Activated CD4-positive, alpha-beta T cell treated with anti-CD3 and anti-CD28 coated beads for 1 hour (primary cell): ENCODE measurements around the gene PFN4.
A peak's percentile ranks its signal among the peaks of the same experiment; 100 is the strongest.
"Not testable (repeated sequence)": the region's sequence is repeated elsewhere in the genome, so short reads cannot be mapped to it uniquely, and the experiment has no call there.

Experiments
- DNase-seq: peaks from one replicate; pipeline ENCODE4 v3.0.0-alpha.2; 2020

Gene PFN4

DNA sequence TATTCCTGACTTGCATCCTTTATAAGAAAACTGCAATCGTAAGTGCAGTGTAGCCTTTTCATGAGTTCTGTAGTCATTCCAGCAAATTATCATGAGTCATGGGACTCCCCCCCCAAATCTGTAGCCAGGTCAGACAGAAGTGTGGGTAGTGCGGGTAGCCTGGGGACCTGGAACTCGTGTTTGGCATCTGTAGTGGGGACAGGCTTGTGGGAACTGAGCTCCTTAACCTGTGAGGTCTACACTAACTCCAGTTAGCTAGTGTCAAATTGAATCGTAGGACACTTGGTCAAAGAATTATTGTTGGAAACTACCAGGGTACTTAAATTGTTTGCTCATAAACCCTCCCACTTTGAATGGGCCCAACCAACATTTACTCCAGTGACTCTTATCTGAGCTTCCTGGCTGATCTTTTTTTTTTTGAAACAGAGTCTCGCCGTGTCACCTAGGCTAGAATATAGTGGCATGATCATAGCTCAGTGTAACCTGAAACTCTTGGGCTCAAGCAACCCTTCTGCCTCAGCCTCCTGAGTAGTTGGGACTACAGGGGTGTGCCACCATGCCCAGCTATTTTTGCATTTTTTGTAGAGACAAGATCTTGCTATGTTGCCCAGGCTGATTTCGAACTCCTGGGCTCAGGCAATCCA, 12.4 kb downstream of the PFN4 start:
- DNase-seq, result no peak

DNA sequence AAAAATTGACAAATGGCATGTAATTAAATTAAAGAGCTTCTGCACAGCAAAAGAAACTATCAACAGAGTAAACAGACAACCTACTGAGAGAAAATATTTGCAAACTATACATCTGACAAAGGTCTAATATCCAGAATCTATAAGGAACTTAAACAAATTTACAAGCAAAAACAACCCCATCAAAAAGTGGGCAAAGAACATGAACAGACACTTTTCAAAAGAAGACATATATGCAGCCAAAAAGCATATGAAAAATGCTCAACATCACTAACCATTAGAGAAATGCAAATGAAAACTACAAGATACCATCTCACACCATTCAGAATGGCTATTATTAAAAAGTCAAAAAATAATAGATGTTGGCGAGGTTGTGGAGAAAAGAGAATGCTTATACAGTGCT, 13.7 kb downstream of the PFN4 start:
- not testable (repeated sequence) for DNase-seq

DNA sequence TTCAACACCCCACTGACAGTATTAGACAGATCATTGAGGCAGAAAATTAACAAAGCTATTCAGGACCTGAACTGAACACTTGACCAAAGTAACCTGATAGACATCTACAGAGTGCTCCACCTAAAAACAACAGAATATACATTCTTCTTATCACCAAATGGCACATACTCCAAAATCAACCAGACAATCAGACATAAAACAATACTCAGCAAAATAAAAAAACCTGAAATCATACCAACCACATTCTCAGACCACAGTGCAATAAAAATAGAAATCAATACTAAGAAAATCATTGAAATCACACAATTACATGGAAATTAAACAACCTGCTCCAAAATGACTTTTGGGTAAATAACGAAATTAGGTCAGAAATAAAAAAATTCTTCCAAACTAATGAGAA, 15.8 kb downstream of the PFN4 start:
- no peak for DNase-seq

DNA sequence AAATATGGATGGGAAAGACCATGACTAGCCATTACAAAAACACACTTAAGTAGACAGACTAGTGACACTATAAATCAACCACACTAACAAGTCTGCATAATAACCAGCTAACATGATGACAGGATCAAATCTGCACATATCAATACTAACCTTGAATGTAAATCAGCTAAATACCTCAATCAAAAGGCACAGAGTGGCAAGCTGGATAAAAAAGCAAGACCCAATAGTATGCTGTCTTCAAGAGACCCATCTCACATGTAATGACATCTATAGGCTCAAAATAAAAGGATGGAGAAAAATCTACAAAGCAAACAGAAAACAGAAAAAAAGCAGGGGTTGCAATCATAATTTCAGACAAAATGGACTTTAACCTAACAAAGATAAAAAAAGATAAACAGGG, 16.3 kb downstream of the PFN4 start:
- DNase-seq, result no peak

DNA sequence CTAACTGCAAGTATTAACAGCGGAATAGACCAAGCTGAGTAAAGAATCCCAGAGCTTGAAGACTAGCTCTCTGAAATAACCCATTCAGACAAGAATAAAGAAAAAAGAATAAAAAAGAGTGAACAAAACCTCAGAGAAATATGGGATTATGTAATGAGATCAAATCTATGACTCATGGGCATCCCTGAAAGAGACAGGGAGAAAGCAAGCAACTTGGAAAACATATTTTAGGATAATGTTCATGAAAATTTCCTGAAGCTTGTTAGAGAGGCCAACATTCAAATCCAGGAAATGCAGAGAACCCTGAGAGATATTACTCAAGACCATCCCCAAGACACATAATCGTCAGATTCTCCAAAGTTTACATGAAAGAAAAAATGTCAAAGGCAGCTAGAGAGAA, 17.3 kb downstream of the PFN4 start:
- no peak for DNase-seq

DNA sequence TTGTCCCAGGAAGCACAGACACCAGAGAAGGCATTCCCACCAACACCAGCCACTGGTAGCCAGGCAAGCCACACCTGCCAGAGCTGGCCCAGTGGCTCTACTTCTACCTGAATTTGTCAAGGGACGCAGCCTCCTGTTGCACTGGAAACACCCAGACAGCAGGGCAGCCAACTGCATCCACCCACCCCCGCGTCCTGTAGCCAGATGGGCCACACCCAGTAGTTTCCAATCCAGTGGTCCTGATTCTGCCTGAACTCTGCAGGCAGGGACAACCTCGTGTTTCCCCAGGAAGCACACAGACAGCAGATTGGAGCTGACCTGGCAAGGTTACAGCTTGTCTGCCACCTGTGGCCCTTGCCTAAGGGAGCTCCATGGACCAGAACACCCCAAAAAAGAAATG, 18.2 kb downstream of the PFN4 start:
- no peak for DNase-seq

DNA sequence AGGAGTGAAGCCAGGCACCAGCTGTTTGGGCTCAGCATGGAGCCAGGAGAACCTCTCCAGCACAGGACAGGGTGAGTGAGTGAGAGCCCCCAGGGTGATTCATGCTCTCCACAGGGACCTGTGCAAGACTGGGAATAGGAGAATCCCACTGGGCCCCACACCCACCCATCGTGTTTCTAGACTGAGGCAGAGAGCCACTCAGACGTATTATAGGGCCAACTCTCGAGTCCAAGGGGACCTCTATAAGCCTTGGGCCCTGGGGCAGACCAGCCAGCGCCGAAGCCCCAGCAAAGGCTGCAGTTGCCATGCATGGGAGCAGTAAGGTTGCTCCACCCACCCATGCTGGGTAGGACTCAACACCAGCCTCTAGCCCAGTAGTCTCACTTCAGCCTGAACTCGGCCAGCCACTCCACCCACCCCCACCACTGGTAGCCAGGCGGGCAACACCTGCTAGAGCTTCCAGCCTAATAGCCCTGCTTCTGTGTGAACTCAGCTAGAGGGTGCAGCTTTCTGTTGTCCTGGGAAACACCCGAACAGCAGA, 19.0 kb downstream of the PFN4 start:
- no peak for DNase-seq

DNA sequence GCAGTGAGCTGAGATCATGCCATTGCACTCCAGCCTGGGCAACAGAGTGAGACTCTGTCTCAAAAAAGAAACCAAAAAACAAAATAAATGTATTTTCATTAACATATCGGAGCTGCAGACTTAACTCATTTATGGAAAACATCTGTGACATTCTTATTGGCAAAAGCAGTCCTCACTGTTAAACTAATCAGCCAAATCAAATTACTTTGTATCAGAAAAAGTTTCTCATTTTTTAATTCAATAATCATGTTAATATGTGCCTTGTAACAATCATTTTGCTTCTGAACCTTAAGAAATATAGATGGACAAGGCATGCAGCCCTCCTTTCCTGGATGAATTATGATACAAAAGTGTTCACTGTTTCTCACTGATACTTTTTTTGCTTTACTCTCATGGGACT, 20.5 kb downstream of the PFN4 start:
- DNase-seq, result no peak

DNA sequence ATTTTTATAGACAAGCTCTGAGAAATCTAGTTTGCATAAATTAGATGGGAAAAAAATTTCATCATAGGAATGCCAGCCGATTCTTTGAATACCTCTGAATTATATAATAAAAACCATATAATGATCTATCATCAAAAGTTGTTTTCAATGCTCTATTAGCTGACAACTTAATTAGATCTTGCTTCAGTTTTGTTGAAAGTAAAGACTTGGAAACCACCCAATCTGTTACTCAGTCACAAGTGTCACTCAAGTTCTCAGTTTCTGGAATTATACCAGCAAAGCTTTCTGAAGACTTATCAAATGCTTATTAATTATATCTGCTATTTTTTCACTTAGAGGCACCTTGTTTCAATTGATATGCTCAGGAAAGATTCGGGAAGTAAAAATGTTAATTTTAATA, 21.1 kb downstream of the PFN4 start:
- no peak for DNase-seq

DNA sequence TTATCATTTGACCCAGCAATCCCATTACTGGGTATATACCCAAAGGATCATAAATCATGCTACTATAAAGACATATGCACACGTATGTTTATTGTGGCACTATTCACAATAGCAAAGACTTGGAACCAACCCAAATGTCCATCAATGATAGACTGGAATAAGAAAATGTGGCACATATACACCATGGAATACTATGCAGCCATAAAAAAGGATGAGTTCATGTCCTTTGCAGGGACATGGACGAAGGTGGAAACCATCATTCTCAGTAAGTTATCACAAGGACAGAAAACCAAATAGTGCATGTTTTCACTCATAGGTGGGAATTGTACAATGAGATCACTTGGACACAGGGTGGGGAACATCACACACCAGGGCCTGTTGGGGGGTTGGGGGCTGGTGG, 22.4 kb downstream of the PFN4 start:
- DNase-seq, result not testable (repeated sequence)

DNA sequence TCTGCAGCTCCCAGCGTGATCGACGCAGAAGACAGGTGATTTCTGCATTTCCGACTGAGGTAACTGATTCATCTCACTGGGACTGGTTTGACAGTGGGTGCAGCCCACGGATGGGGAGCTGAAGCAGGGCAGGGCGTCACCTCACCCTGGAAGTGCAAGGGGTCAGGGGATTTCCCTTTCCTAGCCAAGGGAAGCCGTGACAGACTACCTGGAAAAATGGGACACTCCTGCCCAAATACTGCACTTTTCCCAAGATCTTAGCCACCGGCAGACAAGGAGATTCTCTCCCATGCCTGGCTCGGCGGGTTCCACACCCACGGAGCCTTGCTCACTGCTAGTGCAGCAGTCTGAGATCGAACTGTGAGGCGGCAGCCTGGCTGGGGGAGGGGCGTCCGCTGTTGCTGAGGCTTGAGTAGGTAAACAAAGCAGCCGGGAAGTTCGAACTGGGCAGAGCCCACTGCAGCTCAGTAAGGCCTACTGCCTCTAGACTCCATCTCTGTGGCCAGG, 27.9 kb downstream of the PFN4 start:
- DNase-seq, result not testable (repeated sequence)

DNA sequence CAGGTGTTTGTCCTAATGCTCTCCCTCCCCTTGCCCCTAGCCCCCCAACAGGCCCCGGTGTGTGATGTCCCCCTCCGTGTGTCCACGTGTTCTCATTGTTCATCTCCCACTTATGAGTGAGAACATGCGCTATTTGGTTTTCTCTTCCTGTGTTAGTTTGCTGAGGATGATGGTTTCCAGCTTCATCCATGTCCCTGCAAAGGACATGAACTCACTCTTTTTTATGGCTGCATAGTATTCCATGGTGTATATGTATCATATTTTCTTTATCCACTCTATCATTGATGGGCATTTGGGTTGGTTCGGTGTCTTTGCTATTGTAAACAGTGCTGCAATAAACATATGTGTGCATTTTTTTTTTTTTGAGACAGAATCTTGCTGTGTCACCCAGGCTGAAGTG, 29.9 kb downstream of the PFN4 start:
- not testable (repeated sequence) for DNase-seq

DNA sequence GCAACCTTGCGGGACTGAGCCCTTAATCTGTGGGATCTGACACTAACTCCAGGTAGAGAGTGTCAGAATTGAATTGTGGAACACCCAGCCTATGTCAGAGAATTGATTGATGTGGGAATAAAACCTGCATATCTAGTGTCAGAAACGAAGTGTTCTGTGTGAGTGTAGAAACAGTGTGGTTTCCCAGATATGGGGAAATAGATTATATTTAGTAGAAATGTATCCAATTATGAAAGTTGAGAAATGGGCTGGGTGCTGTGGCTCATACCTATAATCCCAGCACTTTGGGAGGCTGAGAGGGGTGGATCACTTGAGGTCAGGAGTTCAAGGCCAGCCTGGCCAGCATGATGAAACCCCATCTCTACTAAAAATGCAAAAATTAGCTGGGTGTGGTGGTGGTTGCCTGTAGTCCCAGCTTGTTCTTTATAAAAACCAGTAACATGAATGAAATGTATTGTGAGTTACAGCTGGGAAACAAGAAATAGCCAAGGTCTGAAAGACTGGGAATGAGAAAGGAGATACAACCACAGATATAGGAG, 34.2 kb downstream of the PFN4 start:
- no peak for DNase-seq

DNA sequence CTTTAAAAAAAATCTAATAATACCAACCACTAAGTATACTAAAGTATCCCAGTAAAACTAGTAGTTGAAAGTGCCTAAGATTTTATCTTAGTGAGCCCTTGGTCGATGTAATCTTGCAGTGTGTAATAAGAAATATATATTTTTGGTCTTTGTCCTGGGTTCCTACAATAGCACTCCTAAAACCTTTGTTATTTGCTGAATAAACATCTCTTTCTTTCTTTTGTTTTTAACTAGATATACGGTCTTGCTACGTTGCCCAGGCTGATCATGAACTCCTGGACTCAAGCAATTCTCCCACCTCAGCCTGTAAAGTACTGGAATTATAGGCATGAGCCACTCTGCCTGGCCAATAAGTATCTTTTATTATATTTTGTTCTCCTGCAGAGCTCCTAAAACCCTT, 36.1 kb downstream of the PFN4 start:
- DNase-seq, result no peak

DNA sequence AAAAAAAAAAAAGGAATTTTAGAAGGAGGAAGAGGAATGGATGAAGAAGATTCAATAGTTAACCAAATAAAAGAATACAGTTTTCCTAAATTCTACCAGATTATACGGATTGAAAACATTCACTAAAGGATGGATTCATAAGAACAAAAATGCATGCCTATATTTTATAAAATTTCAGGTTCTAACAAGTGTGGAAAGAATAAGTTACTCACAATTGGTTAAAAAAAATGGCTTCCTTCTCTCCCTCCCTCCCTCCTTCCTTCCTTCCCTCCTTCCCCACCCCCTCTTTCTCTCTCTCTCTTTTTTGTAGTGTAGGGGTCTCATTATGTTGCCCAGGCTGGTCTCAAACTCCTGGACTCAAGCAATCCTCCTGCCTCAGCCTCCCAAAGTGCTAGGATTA, 36.9 kb downstream of the PFN4 start:
- no peak for DNase-seq

DNA sequence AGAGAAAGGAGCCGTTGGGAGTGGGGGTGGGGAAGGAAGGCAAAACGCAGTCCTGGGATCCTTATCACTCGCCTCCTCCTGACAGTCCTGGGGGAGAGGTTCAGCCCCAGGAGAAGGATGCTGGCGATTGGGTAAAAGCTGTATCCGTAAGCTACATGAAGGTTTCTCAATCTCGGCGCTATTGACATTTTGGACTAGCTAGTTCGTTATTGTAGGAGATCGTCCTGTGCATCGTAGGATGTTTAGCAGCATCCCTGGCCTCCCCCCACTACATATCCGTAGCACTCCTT, 38.0 kb downstream of the PFN4 start:
- DNase-seq, result no peak

DNA sequence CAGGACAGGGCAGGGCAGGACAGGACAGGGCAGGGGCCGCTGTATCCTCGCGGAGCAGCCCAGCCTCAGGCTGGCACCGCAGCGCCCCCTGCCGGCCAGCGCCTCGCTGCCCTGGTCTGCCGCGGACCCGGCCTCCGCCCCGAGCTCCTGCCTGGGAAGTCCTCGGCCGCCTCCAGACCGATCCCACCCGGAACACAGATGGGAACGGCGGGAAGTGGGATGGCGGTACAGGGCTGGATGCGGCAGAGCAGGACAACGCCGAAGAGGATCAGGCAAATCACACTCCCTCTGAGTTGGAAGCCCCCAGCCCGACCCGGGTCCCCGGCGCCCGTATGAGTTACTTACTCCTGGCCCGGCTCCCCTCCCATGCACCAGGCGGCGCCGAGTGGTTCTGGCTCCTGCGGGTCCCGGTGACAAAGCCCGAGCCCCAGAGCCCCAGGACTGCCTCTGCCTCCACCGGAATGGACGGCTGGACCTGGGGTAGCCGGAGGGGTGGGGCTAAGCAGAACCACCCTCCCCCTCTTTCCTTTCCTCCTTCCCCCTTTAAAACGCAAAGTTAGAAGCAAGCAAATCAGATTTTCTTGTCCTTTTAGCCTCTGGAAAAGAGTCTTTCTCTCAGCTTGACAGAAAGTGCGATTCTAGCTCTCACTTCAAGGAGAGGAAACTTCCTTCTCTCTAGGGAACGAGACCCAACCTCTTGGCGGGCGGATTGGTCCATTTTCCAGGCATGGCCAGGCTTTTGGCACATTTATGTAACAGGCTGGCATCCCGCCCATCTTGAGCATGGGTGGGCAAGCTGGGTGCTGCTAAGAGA, 38.5 kb downstream of the PFN4 start, which contains the start of gene TP53I3:
TP53I3 (minus strand) TSS at position 449 of the 814 bp plus-strand sequence. CDS start 508 bp downstream, outside the sequence.
- peak; percentile 63 for DNase-seq

DNA sequence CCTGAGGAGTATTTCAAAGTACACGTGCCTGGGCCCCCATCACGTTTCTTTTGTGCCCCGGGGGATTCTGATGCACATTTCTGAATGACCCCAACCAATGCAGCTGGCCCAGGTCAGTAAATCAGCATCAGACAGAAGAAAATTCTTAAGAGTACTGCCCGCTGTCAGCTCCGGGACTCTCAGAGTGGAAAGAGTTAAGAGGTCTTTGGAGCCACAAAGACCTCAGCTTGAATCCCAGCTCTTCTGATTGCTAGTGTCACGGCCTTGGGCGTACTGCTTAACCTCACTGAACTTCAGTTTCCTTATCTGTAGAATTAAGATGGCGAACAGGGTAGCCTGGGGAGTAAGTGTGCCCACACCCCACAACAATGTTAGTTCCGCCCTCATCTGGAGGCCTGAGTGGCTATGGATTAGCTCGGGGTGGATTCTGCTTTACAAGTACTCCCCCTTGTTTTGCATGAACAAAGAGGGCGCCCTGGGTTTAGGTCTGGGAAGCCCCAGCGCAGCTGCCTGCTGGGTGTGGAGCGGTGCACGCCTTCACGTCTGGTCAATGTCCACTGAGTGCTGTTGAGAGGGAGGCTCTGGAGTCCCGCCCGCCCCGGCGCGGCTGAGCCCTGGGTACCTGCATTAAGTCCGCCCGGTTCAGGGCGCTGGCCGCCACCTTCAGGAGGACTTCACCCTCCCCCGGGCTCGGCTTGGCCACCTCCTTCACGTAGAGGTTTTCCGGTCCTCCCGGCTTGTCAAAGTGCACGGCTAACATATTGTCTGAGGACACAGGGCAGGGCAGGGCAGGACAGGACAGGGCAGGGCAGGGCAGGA, 39.4 kb downstream of the PFN4 start:
- no peak for DNase-seq

DNA sequence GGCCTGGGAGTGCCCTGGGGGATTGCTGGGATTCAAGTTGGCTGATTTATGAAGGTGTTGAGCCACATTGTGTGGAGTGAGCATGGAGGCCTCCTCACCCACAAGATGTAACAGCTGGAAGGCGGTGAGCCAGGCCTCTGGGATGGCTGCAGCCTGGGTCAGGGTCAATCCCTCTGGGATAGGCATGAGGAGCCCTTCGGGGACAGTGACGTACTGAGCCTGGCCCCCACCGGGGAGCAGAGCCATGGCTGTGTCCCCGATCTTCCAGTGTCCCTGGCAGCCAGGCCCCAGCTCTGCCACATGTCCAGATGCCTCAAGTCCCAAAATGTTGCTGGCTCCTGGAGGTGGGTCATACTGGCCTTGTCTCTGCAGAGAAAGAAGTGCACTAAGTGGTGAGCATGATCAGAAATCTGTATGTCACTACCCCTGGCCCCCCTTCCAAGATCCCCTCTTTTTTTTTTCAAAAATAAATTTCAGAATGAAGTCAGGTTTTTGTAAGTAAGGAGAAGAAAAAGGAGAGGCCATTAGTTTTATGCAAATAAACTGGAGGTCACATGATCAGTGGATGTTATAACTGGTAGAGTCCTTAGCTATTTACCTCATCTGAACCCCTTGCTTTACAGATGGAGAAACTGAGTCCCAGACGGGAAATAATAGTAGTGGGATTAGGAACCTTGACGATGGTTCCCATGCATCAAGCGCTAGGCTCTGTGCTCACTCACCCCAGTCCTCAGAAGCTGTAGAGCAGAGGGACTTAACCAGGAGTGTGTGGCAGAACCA, 40.2 kb downstream of the PFN4 start:
- no peak for DNase-seq

DNA sequence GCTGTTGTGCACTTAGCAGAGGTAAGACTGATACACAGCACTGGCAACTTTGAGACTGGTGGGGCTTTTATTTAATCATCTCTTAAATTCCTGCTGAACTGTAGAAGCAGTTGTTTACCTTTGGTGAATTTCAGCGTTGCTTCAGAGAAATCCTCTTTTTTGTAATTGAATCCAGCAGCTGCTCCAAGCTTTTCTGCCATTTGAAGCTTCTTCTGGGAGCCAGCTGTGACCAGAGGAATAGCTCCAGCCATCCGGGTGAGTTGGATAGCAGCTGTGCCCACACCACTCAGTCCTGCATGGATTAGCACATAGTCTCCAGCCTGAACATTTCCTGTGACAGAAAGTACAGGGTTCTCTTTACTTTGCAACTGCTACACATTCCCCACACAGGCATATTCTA, 42.4 kb downstream of the PFN4 start:
- DNase-seq, result no peak

DNA sequence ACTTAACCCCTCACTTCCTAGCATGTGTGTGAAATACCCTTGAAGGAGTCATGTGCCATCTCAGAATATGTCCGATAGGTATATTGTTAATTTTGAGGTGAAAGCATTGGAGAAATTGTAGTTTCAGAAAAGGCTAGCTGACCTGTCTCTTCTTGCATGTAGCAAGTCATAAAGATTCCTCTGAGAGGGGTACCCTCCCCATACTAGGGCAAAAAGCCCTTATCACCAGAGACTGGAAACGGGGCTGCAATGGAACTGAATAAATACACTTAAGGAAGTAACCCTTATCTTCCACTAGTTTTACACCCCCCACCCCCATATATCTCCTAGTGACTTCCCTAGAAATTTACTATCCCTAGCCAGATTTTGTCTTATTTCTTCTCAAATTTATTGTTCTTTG, 45.3 kb downstream of the PFN4 start:
- DNase-seq, result no peak

DNA sequence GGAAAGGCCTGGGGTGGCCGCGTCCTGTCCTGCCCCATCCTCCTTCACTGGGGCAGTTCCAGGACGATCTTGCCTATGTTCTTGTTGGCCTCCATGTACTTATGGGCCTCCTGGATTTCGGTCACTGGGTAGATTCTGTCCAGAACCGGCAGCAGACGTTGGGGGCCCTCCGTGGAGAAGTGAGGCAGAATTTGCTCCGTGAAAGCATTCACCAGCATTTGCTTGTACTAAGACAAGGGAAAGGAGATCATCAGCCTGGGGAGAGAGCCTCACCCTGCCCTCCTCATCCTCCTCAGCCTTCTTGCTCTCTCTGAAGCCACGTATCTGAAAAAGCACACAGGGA, 45.6 kb downstream of the PFN4 start:
- DNase-seq, result no peak
